Mesenchymal stem cell (in vitro differentiated cells and primary cell): ENCODE data around the gene CMPK1.

Experiments
- DNase-seq: peaks from one replicate; pipeline ENCODE4 v3.0.0-alpha.2; 2013
- H2AFZ ChIP-seq: one replicate; pipeline ENCODE4 v1.6.1; 2013; ENCODE audit warnings: low read depth, mild to moderate bottlenecking, control low read depth, inconsistent platforms, low read length, moderate library complexity
- H2AK5ac ChIP-seq: 2 replicates; pipeline ENCODE4 v1.6.1; 2013; ENCODE audit warnings: low read length, moderate library complexity, mild to moderate bottlenecking, inconsistent platforms; ENCODE audit not compliant: severe bottlenecking
- H2BK120ac ChIP-seq: one replicate; pipeline ENCODE4 v1.6.1; 2013; ENCODE audit warnings: low read depth, mild to moderate bottlenecking, inconsistent platforms, low read length, moderate library complexity
- H2BK12ac ChIP-seq, 2 experiments: one replicate each; pipeline ENCODE4 v1.6.1; 2013; ENCODE audit warnings: inconsistent platforms in 2 of 2, low read length in 2 of 2, mild to moderate bottlenecking in 2 of 2, moderate library complexity in 2 of 2, control low read depth in 1 of 2
- H2BK15ac ChIP-seq: one replicate; pipeline ENCODE4 v1.6.1; 2013; ENCODE audit warnings: mild to moderate bottlenecking, low read depth, inconsistent platforms; ENCODE audit not compliant: poor library complexity, severe bottlenecking
- H2BK5ac ChIP-seq: 2 replicates; pipeline ENCODE4 v1.6.1; 2013; ENCODE audit warnings: low read depth, mild to moderate bottlenecking, low read length, control low read depth, inconsistent platforms; ENCODE audit not compliant: poor library complexity, severe bottlenecking
- H3K14ac ChIP-seq, 2 experiments: one replicate each; pipeline ENCODE4 v1.6.1; 2013; ENCODE audit warnings: inconsistent platforms in 2 of 2, low read length in 2 of 2, control low read depth in 1 of 2, mild to moderate bottlenecking in 1 of 2, moderate library complexity in 1 of 2
- H3K18ac ChIP-seq, 2 experiments: one replicate each; pipeline ENCODE4 v1.6.1; 2013; ENCODE audit warnings: inconsistent platforms in 2 of 2, low read length in 2 of 2, control low read depth in 1 of 2, low read depth in 1 of 2, mild to moderate bottlenecking in 1 of 2
- H3K23ac ChIP-seq, 2 experiments: one replicate each; pipeline ENCODE4 v1.6.1; 2013; ENCODE audit warnings: inconsistent platforms in 2 of 2, low read length in 2 of 2, mild to moderate bottlenecking in 2 of 2, moderate library complexity in 2 of 2, control low read depth in 1 of 2
- H3K27ac ChIP-seq: 2 replicates; pipeline ENCODE4 v1.5.1; 2013; ENCODE audit warnings: mild to moderate bottlenecking, moderate library complexity, low read length, control low read depth, inconsistent platforms; ENCODE audit not compliant: poor library complexity, severe bottlenecking
- H3K27me3 ChIP-seq, 2 experiments: 2 replicates each; pipeline versions ENCODE4 v1.6.1 to v1.7.0; 2013; ENCODE audit warnings: low read length in 2 of 2, mild to moderate bottlenecking in 2 of 2, moderate library complexity in 2 of 2, control low read depth in 1 of 2, inconsistent platforms in 1 of 2; ENCODE audit not compliant: control insufficient read depth in 1 of 2, insufficient read depth in 1 of 2
- H3K36me3 ChIP-seq, 2 experiments: 2 replicates each; pipeline versions ENCODE4 v1.6.1 to v1.7.0; 2013; ENCODE audit warnings: low read length in 2 of 2, control low read depth in 1 of 2, inconsistent platforms in 1 of 2, low read depth in 1 of 2, mild to moderate bottlenecking in 1 of 2; ENCODE audit not compliant: insufficient read depth in 2 of 2, control insufficient read depth in 1 of 2
- H3K4ac ChIP-seq, 2 experiments: one replicate each; pipeline ENCODE4 v1.6.1; 2013; ENCODE audit warnings: inconsistent platforms in 2 of 2, low read length in 2 of 2, mild to moderate bottlenecking in 2 of 2, moderate library complexity in 2 of 2, control low read depth in 1 of 2, low read depth in 1 of 2
- H3K4me1 ChIP-seq: 2 replicates; pipeline ENCODE4 v1.6.1; 2013; ENCODE audit warnings: low read depth, low read length, control low read depth; ENCODE audit not compliant: control insufficient read depth, insufficient read depth
- H3K4me2 ChIP-seq: 2 replicates; pipeline ENCODE4 v1.6.1; 2013; ENCODE audit warnings: low read length, mild to moderate bottlenecking, inconsistent platforms; ENCODE audit not compliant: poor library complexity, severe bottlenecking
- H3K4me3 ChIP-seq, 2 experiments: 2 replicates each; pipeline versions ENCODE4 v1.5.1 to v1.7.0; 2013; ENCODE audit warnings: low read length in 2 of 2, mild to moderate bottlenecking in 2 of 2, control low read depth in 1 of 2, low read depth in 1 of 2; ENCODE audit not compliant: insufficient read depth in 1 of 2
- H3K79me1 ChIP-seq: replicated peaks from 2 replicates; pipeline ENCODE4 v1.6.1; 2013; ENCODE audit warnings: mild to moderate bottlenecking, control low read depth, low read length, inconsistent platforms; ENCODE audit not compliant: poor library complexity, severe bottlenecking
- H3K9ac ChIP-seq: 2 replicates; pipeline ENCODE4 v1.7.0; 2013; ENCODE audit warnings: mild to moderate bottlenecking, low read length, moderate library complexity
- H3K9me3 ChIP-seq: 2 replicates; pipeline ENCODE4 v1.7.0; 2013; ENCODE audit warnings: mild to moderate bottlenecking, low read length; ENCODE audit not compliant: control insufficient read depth
- H4K8ac ChIP-seq: one replicate; pipeline ENCODE4 v1.6.1; 2013; ENCODE audit warnings: inconsistent platforms, mild to moderate bottlenecking, low read length, moderate library complexity
- H4K91ac ChIP-seq: one replicate; pipeline ENCODE4 v1.6.1; 2013; ENCODE audit warnings: mild to moderate bottlenecking, low read length, inconsistent platforms
- WGBS: methylation state at CpG from one replicate; pipeline ENCODE4 v1.1.7; 2013; ENCODE audit warnings: mixed read lengths; 5-methylcytosine and 5-hydroxymethylcytosine counted together

Gene CMPK1

GRCh38 chr1:47374501-47374900, 40.9 kb downstream of the CMPK1 start:
- no peak for DNase-seq
- no peak overlapping the region for H3K14ac ChIP-seq
- H4K91ac ChIP-seq: no peak overlapping the region
- H3K36me3 ChIP-seq: peaks cover 11 to 63% of the 10 kb centered on the region in 2 experiments
- no peak overlapping the region for H3K4me2 ChIP-seq
- H3K9ac ChIP-seq: no peak overlapping the region
- H4K8ac ChIP-seq: no peak overlapping the region
- no peak overlapping the region for H3K27ac ChIP-seq
- no CpG with 5 or more reads among the region's 1 CpG for WGBS
- no peak overlapping the region for H2BK5ac ChIP-seq
- no peaks in the 10 kb centered on the region for H3K27me3 ChIP-seq
- H2BK120ac ChIP-seq: no peak overlapping the region
- no peak overlapping the region for H3K18ac ChIP-seq
- H2BK15ac ChIP-seq: no peak overlapping the region
- no peak overlapping the region for H3K4me3 ChIP-seq
- H3K4me1 ChIP-seq: no peaks in the 10 kb centered on the region
- H2AK5ac ChIP-seq: no peak overlapping the region
- no peak overlapping the region for H3K4ac ChIP-seq
- no peak overlapping the region for H3K23ac ChIP-seq
- H3K9me3 ChIP-seq: no peaks in the 10 kb centered on the region
- H2AFZ ChIP-seq: no peak overlapping the region
- peaks cover 3% of the 10 kb centered on the region for H3K79me1 ChIP-seq
- no peak overlapping the region for H2BK12ac ChIP-seq

- Histone ChIP-seq H2BK12ac (no peak overlapping the region), H3K27ac (no peak overlapping the region), H3K23ac (no peak overlapping the region), H2AFZ (no peak overlapping the region), H3K27me3 (no peaks in the 10 kb centered on the region), H3K9me3 (no peaks in the 10 kb centered on the region), H2AK5ac (no peak overlapping the region), H3K4me2 (no peak overlapping the region), H3K18ac (no peak overlapping the region), H3K36me3 (peaks cover 0 to 63% of the 10 kb centered on the region in 2 experiments), H3K79me1 (peaks cover 3% of the 10 kb centered on the region), H4K91ac (no peak overlapping the region), H2BK15ac (no peak overlapping the region), H3K4me1 (no peaks in the 10 kb centered on the region), H2BK120ac (no peak overlapping the region), H3K4me3 (no peak overlapping the region), H4K8ac (no peak overlapping the region), H3K14ac (no peak overlapping the region), H2BK5ac (no peak overlapping the region), H3K9ac (no peak overlapping the region), H3K4ac (no peak overlapping the region)
- WGBS: no CpG with 5 or more reads among the region's 1 CpG
- DNase-seq: peak; percentile 48
These were observed 44.6 kb downstream of the CMPK1 start for GRCh38 chr1:47378147-47378546.

- Histone ChIP-seq H3K9me3 (no peaks in the 10 kb centered on the region), H2BK120ac (no peak overlapping the region), H3K4me2 (no peak overlapping the region), H3K14ac (no peak overlapping the region), H3K27ac (no peak overlapping the region), H2AK5ac (no peak overlapping the region), H2BK12ac (no peak overlapping the region), H2AFZ (no peak overlapping the region), H3K4me3 (no peak overlapping the region), H3K23ac (no peak overlapping the region), H3K9ac (no peak overlapping the region), H2BK15ac (no peak overlapping the region), H3K4me1 (no peaks in the 10 kb centered on the region), H2BK5ac (no peak overlapping the region), H3K27me3 (no peaks in the 10 kb centered on the region), H3K36me3 (peaks cover 6 to 42% of the 10 kb centered on the region in 2 experiments), H3K4ac (no peak overlapping the region), H4K8ac (no peak overlapping the region), H3K18ac (no peak overlapping the region), H4K91ac (no peak overlapping the region), H3K79me1 (peaks cover 2% of the 10 kb centered on the region)
- no peak for DNase-seq
- WGBS: 100% methylated on average over 1 of the region's 5 CpGs
These were observed 47.1 kb downstream of the CMPK1 start for GRCh38 chr1:47380699-47381098.

GRCh38 chr1:47382399-47382983, 48.9 kb downstream of the CMPK1 start:
- DNase-seq: no peak
- no peaks in the 10 kb centered on the region for H3K27me3 ChIP-seq

More at GRCh38 chr1:47382399-47382983, 48.9 kb downstream of the CMPK1 start:
- Histone ChIP-seq H3K14ac (no peak overlapping the region), H3K4me2 (no peak overlapping the region), H2BK12ac (no peak overlapping the region), H3K9me3 (no peaks in the 10 kb centered on the region), H3K4me3 (no peak overlapping the region), H2BK15ac (no peak overlapping the region), H3K4me1 (no peaks in the 10 kb centered on the region), H2BK5ac (no peak overlapping the region), H3K36me3 (peaks cover 6 to 31% of the 10 kb centered on the region in 2 experiments), H3K23ac (no peak overlapping the region), H2AFZ (no peak overlapping the region), H3K79me1 (peaks cover 2% of the 10 kb centered on the region), H3K4ac (no peak overlapping the region), H3K27ac (no peak overlapping the region), H4K91ac (no peak overlapping the region), H2BK120ac (no peak overlapping the region), H4K8ac (no peak overlapping the region), H3K9ac (no peak overlapping the region), H2AK5ac (no peak overlapping the region), H3K18ac (no peak overlapping the region)
- WGBS: no CpG with 5 or more reads among the region's 3 CpGs
